ENCODE results near the gene GIT1.
A peak's percentile ranks its signal among the peaks of the same experiment; 100 is the strongest.

DNA sequence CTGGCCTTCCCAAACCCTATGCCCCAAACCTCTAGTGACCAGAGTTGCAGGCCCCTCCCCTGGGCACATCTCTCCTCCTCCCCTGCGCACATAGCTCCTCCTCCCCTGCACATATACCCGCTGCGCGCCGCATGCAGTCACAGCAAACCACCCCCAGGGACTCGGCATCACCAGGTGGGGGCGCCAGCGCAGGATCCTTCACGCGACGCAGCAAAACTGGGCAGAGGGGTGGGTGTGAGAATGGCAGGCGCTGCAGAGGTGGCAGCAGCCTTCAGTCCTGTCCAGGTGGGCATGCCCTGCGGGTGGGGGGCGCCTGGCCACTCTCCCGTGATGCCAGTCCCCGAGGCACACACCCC lies 27.7 kb upstream of the GIT1 start:
- TF ChIP-seq, protein P1, sequence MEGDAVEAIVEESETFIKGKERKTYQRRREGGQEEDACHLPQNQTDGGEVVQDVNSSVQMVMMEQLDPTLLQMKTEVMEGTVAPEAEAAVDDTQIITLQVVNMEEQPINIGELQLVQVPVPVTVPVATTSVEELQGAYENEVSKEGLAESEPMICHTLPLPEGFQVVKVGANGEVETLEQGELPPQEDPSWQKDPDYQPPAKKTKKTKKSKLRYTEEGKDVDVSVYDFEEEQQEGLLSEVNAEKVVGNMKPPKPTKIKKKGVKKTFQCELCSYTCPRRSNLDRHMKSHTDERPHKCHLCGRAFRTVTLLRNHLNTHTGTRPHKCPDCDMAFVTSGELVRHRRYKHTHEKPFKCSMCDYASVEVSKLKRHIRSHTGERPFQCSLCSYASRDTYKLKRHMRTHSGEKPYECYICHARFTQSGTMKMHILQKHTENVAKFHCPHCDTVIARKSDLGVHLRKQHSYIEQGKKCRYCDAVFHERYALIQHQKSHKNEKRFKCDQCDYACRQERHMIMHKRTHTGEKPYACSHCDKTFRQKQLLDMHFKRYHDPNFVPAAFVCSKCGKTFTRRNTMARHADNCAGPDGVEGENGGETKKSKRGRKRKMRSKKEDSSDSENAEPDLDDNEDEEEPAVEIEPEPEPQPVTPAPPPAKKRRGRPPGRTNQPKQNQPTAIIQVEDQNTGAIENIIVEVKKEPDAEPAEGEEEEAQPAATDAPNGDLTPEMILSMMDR (IDR thresholded peaks at IDR 0.05) = peak in 2 of 3 experiments; percentile 62 to 66
- TF ChIP-seq POLR2AphosphoS5 (IDR thresholded peaks at IDR 0.05; ENCODE audit: insufficient read depth in 1 of 2, low read depth in 1 of 2) (peak in 1 of 2 donors; percentile 70), POLR2A (IDR thresholded peaks at IDR 0.05) (no peak)

Data from vagina (tissue), 2 donors.